ENCODE measurements around the gene FAM8A1.
A peak's percentile ranks its signal among the peaks of the same experiment; 100 is the strongest.
"Not testable (repeated sequence)": the region's sequence is repeated elsewhere in the genome, so short reads cannot be mapped to it uniquely, and the experiment has no call there.

The FAM8A1 gene

GRCh38 chr6:17599877-17600526 lies at the start of gene FAM8A1:
Gene FAM8A1, plus strand, starts transcription at chr6:17600302. Its CDS starts 108 bp downstream, at chr6:17600410.
- DNase-seq (ENCODE audit: low read depth in 2 of 3, low spot score in 2 of 3), result peak; percentile 92 to 95 (median 93)

- no peak for DNase-seq (ENCODE audit: low read depth in 2 of 3, low spot score in 2 of 3)
These were observed 48.6 kb upstream of the FAM8A1 start for GRCh38 chr6:17551383-17551958.

- DNase-seq (ENCODE audit: low read depth in 2 of 3, low spot score in 2 of 3), result no peak
These were observed 47.2 kb upstream of the FAM8A1 start for GRCh38 chr6:17552861-17553260.

- DNase-seq (ENCODE audit: low read depth in 2 of 3, low spot score in 2 of 3), result no peak
These were observed 44.1 kb upstream of the FAM8A1 start for GRCh38 chr6:17556014-17556413.

- DNase-seq (ENCODE audit: low read depth in 2 of 3, low spot score in 2 of 3), result no peak
These were observed 37.5 kb upstream of the FAM8A1 start for GRCh38 chr6:17562636-17563035.

GRCh38 chr6:17565399-17565798 lies 34.7 kb upstream of the FAM8A1 start:
- no peak for DNase-seq (ENCODE audit: low read depth in 2 of 3, low spot score in 2 of 3)

- DNase-seq (ENCODE audit: low read depth in 2 of 3, low spot score in 2 of 3), result no peak
These were observed 25.1 kb upstream of the FAM8A1 start for GRCh38 chr6:17574866-17575560.

GRCh38 chr6:17577059-17577458 lies 23.0 kb upstream of the FAM8A1 start:
- no peak for DNase-seq (ENCODE audit: low read depth in 2 of 3, low spot score in 2 of 3)

GRCh38 chr6:17580518-17581048 lies 19.5 kb upstream of the FAM8A1 start:
- DNase-seq (ENCODE audit: low read depth in 2 of 3, low spot score in 2 of 3), result no peak

- DNase-seq (ENCODE audit: low read depth in 2 of 3, low spot score in 2 of 3), result not testable (repeated sequence)
These were observed 18.8 kb upstream of the FAM8A1 start for GRCh38 chr6:17581282-17581681.

GRCh38 chr6:17583811-17584210 lies 16.3 kb upstream of the FAM8A1 start:
- no peak for DNase-seq (ENCODE audit: low read depth in 2 of 3, low spot score in 2 of 3)

GRCh38 chr6:17584241-17584803 lies 15.8 kb upstream of the FAM8A1 start:
- DNase-seq (ENCODE audit: low read depth in 2 of 3, low spot score in 2 of 3), result no peak

GRCh38 chr6:17585766-17586490 lies 14.2 kb upstream of the FAM8A1 start:
- DNase-seq (ENCODE audit: low read depth in 2 of 3, low spot score in 2 of 3), result no peak

GRCh38 chr6:17586623-17587022 lies 13.5 kb upstream of the FAM8A1 start:
- not testable (repeated sequence) for DNase-seq (ENCODE audit: low read depth in 2 of 3, low spot score in 2 of 3)

GRCh38 chr6:17588011-17588410 lies 12.1 kb upstream of the FAM8A1 start:
- no peak for DNase-seq (ENCODE audit: low read depth in 2 of 3, low spot score in 2 of 3)

GRCh38 chr6:17589406-17590096 lies 10.6 kb upstream of the FAM8A1 start:
- no peak for DNase-seq (ENCODE audit: low read depth in 2 of 3, low spot score in 2 of 3)

GRCh38 chr6:17591287-17591686 lies 8.8 kb upstream of the FAM8A1 start:
- DNase-seq (ENCODE audit: low read depth in 2 of 3, low spot score in 2 of 3), result no peak

- no peak for DNase-seq (ENCODE audit: low read depth in 2 of 3, low spot score in 2 of 3)
These were observed 6.9 kb upstream of the FAM8A1 start for GRCh38 chr6:17593246-17593645.

GRCh38 chr6:17596085-17596484 lies 4.0 kb upstream of the FAM8A1 start:
- DNase-seq (ENCODE audit: low read depth in 2 of 3, low spot score in 2 of 3), result no peak

- DNase-seq (ENCODE audit: low read depth in 2 of 3, low spot score in 2 of 3), result peak; percentile 18 to 45 (median 25)
These were observed 654 bp downstream of the FAM8A1 start for GRCh38 chr6:17600527-17601385.
